Left ventricle myocardium superior (tissue), 1 donor: ENCODE results near the gene TST. TPM values are rescaled to one million over a fixed set of nuclear protein-coding genes. Genes with fewer than 3 reads are reported as not detected.

Source experiments
- ATAC-seq: fragments of 200-7000 bp; cut with Tn5 transposase; one replicate; pipeline ENCODE4 v1.9.1; 2020; ENCODE audit warnings: mild to moderate bottlenecking, moderate library complexity
- DNase-seq: peaks from one replicate; pipeline ENCODE4 v3.0.0-alpha.2; 2020
- intact Hi-C: fragments of 100-400 bp; cut with micrococcal nuclease; formaldehyde crosslinking; loops from one replicate; pipeline ENCODE4 v1.11.0; 2022
- total RNA-seq: library from RNA; stranded (reverse); fragmentation: NEBNext Ultra II Directional; extraction: Animal tissue kit (Norgen Biotek cat#: 25700); gene quantifications from one replicate; pipeline ENCODE4 v1.2.1, GENCODE V29; 2021
- donor health status: DM: no; HTN: yes; CAD: no; lungs with severe emphysema.

The TST gene
- total RNA-seq, 1 donor from 2014 or later: 45.8 TPM

DNA sequence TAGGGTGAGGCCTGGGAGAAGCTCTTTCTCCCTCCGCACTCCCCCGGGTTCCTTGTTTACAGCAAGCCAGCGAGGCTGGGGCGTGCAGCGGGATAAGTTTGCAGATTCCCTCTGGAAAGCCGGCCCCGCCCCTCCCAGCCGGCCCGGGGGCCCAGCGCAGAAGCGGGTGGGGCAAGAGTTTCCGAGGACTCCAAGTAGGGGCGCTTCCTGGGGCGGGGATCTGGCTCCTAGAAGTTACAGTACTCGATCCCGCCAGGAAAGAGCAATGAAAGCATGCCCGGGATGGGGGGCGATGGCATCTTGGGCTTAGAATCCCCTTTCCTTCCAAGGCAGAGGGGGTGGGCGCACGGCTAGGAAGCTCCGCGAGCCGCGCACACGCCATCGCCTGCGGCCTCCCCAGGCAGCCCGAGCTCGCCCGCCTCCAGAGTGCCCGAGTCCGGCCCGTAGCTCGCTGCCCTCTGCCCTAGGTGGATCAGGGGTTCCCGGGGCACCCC is 385 bp downstream of the TST start:
- DNase-seq: peak; percentile 85
- intact Hi-C loops: no loop called here
- ATAC-seq: peak; percentile 56

DNA sequence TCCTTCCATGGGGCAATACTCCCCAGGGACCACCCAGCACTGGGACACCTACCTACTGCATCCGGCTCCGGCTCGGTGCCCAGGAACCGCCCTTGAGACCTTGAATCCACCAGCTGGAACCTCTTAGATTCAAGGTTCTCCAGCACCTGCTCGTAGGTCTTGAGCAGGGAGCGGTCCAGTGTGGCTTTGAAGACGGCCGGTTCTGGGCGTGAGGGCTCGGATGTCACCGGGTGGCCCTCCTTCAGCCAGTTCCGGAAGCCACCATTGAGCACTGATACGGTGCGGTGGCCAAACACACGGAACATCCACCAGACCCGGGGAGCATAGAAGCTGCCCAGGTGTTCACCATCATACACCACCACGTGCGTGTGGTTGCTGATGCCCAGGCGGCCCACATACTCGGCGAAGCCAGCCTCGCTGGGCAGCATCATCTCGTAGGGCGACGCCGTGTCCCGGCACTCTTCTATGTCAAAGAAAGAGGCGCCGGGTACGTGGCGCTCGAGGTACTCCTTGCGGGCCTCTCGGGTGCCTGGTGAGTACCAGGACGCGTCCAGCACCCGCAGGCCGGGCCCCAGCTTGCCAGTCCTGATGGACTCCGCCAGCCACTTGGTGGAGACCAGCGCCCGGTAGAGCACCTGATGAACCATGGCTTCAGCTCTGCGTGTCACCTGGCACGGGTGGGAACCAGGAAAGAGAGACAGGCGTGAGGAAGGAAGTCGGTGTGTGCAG is 997 bp downstream of the TST start:
- peak; percentile 41 for DNase-seq
- ATAC-seq: peak; percentile 0
- intact Hi-C loops: no loop called here

DNA sequence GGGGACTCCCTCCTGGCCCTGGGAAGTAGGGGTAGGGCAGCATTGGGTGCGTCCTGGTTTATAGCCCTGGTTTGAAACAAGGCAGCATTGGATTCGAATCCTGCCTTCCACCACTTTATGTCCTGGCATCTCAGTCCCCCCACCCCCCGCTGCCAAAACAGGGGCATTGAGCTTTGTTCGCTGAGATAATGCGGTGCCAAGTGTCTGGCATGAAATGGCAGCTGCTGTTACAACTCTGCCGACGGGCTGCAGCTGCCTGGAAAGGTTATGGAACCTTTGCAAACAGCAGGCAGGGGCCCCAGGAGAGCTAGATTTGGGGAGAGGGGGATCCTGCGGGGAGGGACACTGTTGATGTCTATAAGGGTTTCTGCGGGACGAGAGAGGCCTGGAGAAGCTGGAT is 1.9 kb downstream of the TST start:
- no peak for ATAC-seq
- peak; percentile 52 for DNase-seq
- intact Hi-C loops: no loop called here

DNA sequence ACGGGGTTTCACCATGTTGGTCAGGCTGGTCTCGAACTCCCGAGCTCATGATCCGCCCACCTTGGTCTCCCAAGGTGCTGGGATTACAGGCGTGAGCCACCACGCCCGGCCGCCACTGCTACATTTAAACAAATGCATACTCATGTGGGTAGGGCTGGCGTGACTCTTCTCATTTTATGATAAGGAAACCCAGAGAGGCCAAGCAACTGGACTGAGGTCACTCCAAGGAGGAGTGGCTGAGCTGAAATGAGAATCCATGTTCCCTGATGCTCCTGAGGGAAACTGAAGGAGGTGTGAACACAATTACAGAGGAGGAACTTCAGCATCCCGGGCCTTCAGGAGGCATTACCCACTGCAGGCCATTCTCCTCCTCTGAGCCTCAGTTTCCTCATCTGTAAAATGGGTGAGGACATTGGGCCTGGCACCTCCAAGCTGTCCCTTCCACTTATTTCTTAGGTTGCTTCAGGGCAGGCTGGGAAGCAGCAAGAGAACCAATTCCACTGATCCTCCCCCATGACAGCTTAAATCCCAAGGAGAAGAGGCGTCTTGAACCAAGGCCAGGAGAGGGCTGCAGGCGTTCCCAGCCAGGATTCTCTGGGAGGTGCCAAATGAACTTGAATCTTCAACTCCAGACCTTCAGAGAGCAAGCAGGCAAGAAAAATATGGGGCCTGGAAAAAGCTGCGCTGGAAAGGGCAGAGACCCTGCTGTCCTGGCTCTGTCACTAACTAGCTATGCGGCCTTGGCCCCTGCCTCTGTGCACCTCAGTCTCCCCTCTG is 2.9 kb downstream of the TST start:
- no peak for ATAC-seq
- no peak for DNase-seq
- intact Hi-C loops: no loop called here

DNA sequence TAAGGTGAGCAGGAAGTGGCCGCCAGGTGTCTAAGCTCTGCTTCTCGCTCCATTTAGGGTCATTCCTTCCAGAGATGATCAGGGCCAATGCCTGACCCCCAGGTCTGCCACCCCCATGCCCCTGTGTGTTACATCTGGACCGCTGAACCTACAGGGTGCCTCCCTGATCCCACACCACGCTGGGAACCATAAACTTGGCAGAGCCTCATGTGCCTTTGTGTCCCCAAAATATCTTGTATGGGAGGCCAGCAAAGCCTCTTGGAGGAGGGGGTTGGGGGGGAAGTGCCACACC is 3.7 kb downstream of the TST start:
- ATAC-seq (no peak), DNase-seq (no peak)
- intact Hi-C loops: no loop called here

DNA sequence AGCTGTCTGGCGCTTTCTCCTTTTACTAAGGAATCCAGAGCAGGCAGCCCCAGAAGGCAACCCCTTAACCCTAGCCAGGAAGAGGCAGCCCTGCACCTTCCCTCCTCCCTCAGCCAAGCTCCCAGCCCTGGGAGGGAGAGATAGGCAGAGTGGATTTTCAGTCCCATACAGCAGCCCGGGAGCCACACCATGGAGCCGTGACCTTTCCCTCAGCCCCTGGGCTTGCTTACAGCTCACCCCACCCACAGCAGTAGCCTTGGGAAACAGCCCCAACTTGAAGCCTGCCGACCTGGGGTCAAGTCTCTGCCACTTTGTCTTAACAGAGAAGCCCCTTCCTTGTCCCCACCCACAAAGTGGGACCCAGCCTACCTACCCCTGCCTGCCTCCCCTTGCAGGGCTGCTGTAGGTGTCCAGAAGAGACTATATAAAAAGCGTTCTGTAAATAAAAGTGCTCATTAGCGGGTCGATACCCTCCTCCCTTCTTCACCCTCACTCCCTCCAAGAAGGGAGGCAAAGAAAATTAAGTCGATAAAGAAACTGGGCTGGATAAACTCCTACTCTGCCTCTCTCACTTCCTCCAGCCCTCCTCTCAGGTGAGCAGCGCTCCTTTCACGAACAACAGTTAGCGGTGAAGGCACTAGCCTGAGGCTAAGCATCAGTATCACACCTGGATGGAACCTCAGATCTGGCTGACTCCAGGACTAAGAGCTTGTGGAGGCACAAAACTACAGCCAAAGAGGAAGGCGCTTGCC is 4.2 kb downstream of the TST start:
- ATAC-seq: no peak
- DNase-seq: no peak
- intact Hi-C loops: no loop called here

DNA sequence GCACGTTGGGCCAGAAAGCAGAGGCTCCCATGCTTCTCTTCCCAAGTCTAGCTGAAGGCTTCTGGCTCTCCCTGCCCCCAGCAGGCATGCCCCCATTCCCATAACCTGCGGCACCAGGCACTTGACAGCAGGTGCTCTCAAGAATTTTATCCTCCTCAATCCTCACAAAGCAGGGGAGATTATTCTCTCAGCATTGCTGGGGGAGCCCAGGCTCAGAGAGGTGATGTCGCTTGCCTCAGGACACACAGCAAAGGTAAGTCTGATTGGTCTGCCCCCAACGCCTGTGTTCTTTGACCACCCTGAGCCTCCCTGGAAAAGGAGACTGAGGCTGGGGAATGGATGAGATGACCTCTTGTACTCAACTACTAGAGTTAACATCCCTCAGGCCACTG is 4.8 kb downstream of the TST start:
- ATAC-seq (no peak), DNase-seq (no peak)
- intact Hi-C loops: no loop called here

DNA sequence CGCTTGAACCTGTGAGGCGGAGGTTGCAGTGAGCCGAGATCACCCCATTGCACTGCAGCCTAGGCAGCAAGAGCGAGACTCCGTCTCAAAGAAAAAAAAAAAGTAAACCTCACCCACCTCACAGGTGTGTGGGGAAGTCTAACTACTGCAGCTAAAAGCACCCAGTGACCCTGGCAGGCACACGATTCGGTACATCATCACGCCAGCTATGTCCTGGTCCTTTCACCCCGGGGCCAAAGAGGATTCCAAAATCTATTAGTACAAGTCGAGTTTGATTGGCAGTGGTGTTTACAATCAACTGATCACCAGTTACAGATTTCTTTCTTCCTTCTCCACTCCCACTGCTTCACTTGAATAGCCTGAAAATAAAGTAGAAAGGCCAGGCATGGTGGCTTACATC is 6.3 kb downstream of the TST start:
- ATAC-seq: no peak
- intact Hi-C loops: no loop called here

DNA sequence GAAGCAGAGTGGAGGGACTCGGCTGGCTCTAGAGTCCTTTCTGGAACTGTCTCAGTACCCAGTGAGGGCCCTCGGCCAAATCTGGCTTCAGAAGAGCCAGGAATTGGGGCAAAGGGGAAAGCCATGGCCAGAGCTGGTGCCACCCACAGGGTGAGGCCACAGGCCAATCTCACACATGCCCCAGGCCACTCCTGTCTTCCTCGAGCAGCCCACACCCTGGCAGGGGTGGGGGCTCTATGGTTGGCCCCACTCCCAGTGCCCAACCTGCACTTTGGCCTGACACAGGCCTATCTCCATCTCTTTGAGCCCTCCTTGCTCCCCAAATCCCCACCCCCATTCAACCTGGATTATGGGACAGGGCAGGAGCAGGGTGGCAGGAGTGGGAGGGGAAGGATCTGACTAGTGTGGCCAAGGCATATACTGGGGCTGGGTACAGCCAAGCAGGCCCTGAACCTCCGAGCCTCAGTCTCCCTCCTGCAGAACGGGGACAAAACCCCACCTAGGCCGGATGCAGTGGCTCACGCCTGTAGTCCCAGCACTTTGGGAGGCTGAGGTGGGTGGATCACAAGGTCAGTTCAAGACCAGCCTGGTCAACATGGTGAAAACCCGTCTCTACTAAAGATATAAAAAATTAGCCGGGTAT is 6.9 kb downstream of the TST start:
- ATAC-seq: peak; percentile 89
- intact Hi-C loops: no loop called here
- peak; percentile 76 for DNase-seq

More for the DNA sequence above, 6.3 kb downstream of the TST start:
- no peak for DNase-seq

DNA sequence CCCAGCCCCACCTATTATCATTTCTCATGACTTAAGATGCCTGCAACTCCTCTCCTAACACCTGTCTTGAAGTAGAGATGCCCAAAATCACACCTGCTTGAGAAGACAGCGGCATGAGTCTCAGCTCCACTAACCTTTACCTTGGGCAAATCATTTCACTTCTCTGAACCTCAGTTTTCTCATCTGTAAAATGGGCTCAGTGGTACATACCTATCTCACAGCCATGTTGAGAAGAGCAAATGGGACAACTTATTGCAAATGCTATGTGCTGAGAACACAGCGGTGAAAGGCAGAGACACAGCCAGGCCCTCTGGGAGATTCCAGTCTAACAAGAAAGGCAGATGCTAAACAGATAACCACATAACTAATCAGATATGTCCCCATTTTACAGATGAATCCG is 7.8 kb downstream of the TST start:
- ATAC-seq (no peak), DNase-seq (no peak)
- intact Hi-C loops: no loop called here

DNA sequence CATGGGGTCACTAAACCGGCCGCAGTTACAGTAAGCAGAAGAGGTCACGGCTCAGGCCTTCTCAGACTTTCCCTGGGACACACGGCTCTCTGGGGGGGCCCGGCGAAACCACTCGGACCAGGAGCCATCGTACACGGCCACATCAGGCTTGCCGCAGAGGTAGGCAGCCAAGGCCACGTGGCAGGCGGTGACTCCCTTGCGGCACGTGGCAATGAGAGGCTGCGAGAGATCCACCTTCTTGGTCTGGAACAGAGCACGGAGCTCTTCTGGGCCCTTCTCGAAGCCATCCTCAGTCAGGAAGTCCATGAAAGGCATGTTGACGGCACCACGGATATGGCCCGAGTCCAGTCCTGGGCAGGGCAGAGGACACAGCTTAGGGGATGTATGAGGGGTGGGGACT is 8.3 kb downstream of the TST start:
- DNase-seq (no peak), ATAC-seq (peak; percentile 9)
- intact Hi-C loops: no loop called here

DNA sequence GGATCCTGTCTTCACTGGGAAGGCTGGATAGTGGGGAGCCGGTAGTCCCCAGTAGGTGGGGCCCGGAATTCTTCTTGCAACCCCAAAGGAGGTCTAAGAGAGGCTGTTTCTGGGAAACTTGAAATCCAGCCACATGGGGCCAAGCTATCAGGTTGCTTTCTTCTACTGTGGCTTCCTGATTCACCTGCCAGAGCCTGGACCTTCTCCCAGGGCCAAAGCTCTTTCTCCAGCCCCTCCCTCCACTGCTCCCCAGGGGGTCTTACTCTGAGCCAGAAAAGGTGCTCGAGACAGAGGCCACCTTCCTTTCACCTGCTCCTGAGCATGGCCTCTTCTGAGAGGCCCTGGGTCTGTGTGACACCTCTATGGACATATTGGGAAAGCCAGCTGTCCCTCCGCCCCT is 9.1 kb downstream of the TST start:
- no peak for DNase-seq
- intact Hi-C loops: no loop called here
- ATAC-seq: no peak

DNA sequence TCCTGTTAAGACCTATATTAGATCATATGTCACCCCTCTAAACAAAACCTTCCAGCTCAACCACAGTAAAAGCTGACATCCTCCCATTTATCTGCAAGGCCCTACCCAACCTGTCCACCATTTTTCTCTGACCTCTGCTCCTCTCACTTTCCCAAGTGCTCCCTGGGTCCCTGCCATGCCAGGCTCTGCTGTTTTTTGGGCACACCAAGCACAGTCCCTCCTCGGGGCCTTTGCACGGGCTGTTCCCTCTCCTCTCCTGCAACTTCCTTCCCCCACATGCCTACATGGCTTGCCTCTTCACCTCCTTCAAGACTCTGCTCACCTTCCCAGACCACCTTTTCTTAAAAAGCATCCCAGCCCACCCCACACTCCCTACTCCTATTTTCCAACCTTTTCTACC is 9.8 kb downstream of the TST start:
- DNase-seq (no peak), ATAC-seq (no peak)
- intact Hi-C loops: no loop called here

DNA sequence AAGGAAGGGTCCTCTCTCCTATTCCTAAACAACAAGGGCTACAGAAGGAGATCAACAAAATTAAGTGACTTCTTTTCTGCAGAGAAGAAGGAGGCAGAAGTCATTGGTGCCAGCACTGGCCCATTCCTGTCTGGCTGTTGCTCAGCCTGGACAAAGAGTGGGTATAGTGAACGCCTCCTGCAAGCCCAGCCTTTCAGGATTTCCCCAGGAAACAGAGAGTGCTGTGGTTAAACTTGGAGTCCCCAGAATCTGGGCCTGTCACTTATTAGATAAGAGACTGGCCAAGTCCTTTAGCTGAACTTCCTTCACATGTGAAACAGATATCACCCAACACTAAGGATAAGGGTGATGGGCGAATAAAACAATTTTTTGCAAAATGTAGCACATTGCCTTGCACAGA is 10.9 kb downstream of the TST start:
- intact Hi-C loops: no loop called here
- ATAC-seq (no peak), DNase-seq (no peak)

DNA sequence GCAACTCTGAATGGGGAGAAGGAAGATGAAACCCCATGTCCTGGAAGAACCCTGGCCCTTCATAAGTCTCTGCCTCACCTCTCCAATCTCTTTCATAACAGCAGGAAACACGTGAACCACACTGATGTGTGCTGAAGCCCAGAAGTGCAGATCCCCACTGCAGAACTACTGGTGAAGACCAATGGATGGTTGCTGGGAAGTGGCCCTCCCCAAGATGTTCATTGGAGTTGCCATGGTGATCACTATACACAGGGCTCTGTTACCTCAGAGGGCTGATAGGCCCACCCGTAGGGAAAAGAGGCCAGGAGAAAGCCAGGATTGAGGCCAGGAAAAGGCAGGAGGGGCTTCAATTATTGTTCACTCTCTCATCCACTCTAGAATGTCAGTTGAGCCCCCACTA is 11.6 kb downstream of the TST start:
- DNase-seq: no peak
- no peak for ATAC-seq
- intact Hi-C loops: no loop called here

DNA sequence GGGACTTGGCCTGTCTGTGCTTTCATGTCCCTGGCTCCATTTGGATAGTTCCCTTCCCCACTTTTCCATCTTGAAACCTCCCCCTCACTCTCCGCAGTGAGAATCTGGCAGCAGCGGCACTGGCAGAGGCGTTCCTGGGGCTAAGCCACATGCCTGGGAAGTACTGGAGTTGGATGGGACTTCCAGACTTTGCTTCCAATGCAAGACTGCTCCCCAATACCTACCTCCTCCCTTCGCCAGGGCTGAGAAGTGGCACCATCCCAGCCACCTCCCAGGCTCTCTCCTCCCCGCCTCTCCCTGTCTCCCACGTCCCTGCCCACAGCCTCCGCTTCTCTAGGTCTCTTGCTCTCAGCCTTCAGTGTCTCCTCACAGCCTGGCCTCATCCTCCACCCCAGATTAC is 16.6 kb downstream of the TST start:
- ATAC-seq: no peak
- no peak for DNase-seq
- intact Hi-C loops: no loop called here

DNA sequence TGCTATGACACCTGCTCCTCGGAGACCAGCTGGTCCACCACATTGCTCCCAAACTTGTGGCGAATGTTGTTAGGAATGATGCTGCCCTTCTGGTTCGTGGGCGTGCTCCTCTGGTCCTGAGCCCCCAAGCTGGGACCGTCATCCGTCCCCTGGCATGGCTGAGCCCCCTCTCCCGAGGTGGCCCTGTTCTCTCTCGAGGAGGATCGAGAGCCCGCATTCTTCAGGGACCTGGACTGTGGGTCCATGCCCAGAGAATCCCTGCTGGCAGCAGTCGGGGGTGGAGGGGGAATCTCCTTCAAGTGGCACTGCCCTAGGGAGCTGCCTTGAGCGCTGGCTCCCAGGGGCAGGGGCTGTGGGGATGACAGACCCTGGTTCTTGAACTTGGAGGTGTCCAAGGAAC is 17.4 kb downstream of the TST start:
- no peak for ATAC-seq

DNA sequence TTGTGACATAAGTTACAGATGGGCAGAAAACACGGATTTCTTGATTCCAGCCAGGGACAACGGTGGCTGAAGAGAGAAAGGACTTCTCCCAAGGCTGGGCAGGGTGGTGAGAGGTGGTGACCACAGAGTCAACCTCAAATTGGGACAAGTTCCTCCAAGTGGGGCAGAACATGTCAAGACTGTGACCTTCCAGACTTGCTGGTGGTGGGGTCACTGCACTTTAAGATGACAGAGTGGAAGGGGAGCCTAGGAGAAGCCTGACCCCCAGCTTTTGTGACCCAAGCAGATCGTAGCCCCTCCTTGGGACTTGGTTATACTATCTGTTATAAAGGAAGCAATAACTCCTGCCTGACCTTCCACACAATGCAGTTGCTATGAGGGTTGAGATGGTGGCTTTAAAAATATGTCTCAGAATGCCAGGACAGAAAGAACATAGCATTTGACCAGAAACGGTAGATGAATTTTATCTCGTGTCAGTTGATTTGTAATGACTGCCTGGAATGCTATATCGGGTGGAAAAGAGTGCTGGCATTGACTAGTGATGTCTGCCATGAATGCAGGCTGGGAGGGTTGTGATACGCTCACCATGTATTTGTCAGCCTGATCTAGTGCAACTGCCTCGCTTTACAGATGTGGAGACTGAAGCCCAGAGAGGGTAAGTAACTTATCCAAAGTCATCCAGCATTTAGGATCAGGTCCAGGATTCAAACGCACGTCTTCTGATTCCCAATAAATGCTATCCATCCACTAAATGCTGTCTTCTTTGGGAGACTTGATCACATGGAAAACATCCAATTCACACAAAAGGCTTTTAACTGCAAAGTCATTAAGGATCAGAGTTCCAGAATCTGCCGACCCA is 18.3 kb downstream of the TST start:
- ATAC-seq (no peak), DNase-seq (no peak)
- intact Hi-C loops: no loop called here

More for the DNA sequence above, 17.4 kb downstream of the TST start:
- intact Hi-C loops: no loop called here
- DNase-seq: no peak

DNA sequence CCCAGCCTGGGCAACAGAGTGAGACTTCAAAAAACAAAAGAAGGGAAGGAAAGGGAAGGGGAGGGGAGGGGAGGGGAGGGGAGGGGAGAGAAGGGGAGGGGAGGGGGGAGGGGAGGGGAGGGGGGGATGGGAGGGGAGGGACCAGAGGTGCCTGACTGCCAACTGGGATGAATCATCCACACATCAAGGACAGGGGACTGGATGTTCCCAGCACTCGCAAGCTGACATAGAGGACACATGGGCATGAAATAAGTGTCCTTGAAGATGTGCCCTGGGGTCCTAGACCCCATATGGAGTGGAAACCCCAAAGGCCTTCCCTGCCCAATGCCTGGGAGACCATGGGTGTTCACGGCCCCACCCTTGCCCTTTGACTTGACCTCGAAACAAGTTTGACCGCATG is 19.8 kb downstream of the TST start:
- ATAC-seq: peak; percentile 47
- intact Hi-C loops: no loop called here
- DNase-seq: no peak
